Esophagus muscularis mucosa (tissue), 4 donors: ENCODE data around the gene CYREN.
A peak's percentile ranks its signal among the peaks of the same experiment; 100 is the strongest.

Experiments
- EP300 ChIP-seq: sonication (generic); formaldehyde crosslinking; IDR thresholded peaks from one replicate; pipeline ENCODE4 v1.6.1; 2017; ENCODE audit warnings: antibody characterized with exemption
- POLR2A ChIP-seq: fragments of 450-650 bp; IDR thresholded peaks from one replicate; pipeline ENCODE4 v1.6.1; 2017; ENCODE audit warnings: antibody characterized with exemption, moderate library complexity, mild to moderate bottlenecking, low read depth
- TF ChIP-seq, protein P1 (sequence below), 3 experiments: fragments of 200-600 bp in 2 of 3; fragments of 450-650 bp in 1 of 3; sonication (generic) in 2 of 3; IDR thresholded peaks; one replicate each; pipeline ENCODE4 v1.5.1; 2017 to 2019; ENCODE audit warnings: antibody characterized with exemption in 3 of 3, mild to moderate bottlenecking in 2 of 3, moderate library complexity in 1 of 3

DNA sequence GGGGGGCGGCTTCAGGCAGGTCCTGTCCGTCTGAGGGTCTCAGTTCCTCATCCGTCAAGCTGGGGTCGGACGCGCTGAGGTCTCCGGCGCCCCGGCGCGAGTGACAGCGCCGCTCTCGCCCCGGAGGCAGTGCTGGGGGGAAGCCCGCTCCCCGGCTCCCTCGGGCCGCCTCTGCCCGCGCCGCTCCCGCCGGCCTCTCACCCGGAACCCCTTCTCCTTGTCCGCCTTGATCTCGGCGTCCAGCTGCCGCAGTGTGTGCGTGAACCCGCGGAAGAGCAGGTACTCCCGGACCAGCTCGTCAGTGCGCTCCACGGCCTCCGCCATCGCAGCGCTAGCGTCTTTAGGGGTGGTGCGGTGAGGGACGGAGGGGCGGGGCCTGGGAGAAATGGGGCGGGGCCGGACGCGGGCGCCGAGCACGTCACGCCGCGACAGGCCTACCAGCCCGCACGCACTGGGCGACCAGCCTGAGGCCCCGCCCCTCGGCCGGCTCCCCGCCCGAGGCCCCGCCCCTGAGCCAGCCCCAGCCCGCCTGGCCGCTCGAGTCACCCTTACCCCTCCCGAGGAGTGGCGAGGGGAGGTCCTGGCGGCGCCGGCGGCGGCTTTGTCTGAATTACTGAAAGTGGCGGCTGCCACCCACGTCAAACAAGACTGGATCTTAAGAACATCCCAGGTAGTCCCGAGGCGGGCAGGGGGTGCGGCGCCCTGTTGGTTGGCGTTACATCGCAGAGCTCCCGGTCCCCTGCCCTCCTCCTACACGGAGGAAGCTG lies 40.9 kb upstream of the CYREN start, which contains the start of gene WDR91:
- TF ChIP-seq, protein P1, sequence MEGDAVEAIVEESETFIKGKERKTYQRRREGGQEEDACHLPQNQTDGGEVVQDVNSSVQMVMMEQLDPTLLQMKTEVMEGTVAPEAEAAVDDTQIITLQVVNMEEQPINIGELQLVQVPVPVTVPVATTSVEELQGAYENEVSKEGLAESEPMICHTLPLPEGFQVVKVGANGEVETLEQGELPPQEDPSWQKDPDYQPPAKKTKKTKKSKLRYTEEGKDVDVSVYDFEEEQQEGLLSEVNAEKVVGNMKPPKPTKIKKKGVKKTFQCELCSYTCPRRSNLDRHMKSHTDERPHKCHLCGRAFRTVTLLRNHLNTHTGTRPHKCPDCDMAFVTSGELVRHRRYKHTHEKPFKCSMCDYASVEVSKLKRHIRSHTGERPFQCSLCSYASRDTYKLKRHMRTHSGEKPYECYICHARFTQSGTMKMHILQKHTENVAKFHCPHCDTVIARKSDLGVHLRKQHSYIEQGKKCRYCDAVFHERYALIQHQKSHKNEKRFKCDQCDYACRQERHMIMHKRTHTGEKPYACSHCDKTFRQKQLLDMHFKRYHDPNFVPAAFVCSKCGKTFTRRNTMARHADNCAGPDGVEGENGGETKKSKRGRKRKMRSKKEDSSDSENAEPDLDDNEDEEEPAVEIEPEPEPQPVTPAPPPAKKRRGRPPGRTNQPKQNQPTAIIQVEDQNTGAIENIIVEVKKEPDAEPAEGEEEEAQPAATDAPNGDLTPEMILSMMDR (IDR thresholded peaks at IDR 0.05): no peak
- TF ChIP-seq EP300 (no peak), POLR2A (peak; percentile 63)
